Adrenal gland (tissue), 5 donors: Measurements from ENCODE around the gene SCAMP2.
A peak's percentile ranks its signal among the peaks of the same experiment; 100 is the strongest.

Source experiments
- CTCF ChIP-seq, 6 experiments: fragments of 450-650 bp in 4 of 6; fragments of 200-600 bp in 2 of 6; sonication (generic) in 1 of 6; IDR thresholded peaks; 1 replicate in 5 of 6; 2 replicates in 1 of 6; pipeline versions ENCODE4 v1.5.1 to v1.8.0; 2016 to 2021; ENCODE audit warnings: antibody characterized with exemption in 6 of 6, mild to moderate bottlenecking in 2 of 6, moderate library complexity in 1 of 6
- POLR2A ChIP-seq, 2 donors: fragments of 450-650 bp; IDR thresholded peaks; one replicate each; pipeline ENCODE4 v1.6.1; 2017; ENCODE audit warnings: antibody characterized with exemption in 2 of 2, mild to moderate bottlenecking in 2 of 2, moderate library complexity in 1 of 2
- donor health status: DM: no; HTN: no; CAD: no.

- TF ChIP-seq CTCF (IDR thresholded peaks at IDR 0.05) (peak; percentile 15 to 94 (median 69)), POLR2A (IDR thresholded peaks at IDR 0.05) (peak; percentile 45 to 57)
Observed at GRCh38 chr15:74842581-74843444, 30.4 kb downstream of the SCAMP2 start, which contains the start of gene ULK3.
